GM13976 (cell line): Measurements from ENCODE around the gene IHH.

Experiments used
- DNase-seq: peaks from one replicate; pipeline ENCODE4 v3.0.0; 2012; ENCODE audit warnings: low spot score
- in situ Hi-C: fragments of 300-500 bp; cut with MboI; formaldehyde crosslinking; loops from one replicate; pipeline ENCODE4 v1.12.0; 2022; ENCODE audit warnings: low sequenced_read_pairs, mixed read lengths, inconsistent platforms; ENCODE audit not compliant: unreplicated experiment
- TF ChIP-seq, protein P1 (sequence below): IDR thresholded peaks from 2 replicates; pipeline ENCODE4 v1.5.1; 2012; ENCODE audit warnings: borderline replicate concordance, mild to moderate bottlenecking; ENCODE audit not compliant: insufficient read depth; ENCODE audit errors: extremely low read depth, missing control alignments, control extremely low read depth

The IHH gene

DNA sequence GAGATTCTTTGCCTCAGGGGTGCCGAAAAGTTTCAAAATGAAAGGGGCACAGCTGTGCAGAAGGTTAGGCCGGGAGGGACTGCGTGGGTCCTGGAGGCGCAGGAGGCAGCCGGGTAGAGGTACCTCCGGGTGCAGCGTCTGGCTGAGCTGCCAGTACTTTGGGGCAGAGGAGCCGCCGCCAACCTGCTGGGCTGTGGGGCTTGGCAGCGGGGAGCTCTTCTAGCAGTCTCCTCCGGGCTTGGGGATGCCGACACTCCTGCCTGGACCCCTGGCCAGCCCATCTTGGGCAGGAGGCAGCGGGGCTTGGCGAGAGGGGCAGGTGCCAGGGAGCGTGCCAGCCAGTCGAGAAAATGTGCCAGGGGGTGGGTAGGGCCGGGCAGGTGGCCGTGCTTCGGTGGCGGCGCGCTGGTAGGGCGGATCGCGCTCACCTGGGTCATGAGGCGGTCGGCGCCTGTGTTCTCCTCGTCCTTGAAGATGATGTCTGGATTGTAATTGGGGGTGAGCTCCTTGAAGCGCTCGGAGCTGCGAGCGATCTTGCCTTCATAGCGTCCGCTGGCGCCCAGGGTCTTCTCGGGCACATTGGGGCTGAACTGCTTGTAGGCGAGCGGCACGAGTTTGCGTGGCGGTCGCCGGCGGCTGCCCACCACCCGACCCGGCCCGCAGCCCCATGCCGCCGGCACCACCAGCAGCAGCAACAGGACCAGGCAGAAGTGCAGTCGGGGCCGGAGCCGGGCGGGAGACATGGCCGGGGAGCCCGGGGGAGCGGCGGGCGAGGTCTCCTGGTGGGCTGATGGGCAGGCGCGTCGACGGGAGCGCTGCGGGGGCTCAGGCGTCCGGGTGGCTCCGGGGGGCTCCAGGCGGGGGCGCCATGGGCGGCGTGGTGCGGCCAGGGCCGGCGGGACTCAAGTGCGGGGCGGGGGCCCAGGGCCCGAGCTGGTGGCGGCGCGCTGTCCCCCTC is 717 bp downstream of the IHH start:
- DNase-seq, result no peak
- TF ChIP-seq, protein P1, sequence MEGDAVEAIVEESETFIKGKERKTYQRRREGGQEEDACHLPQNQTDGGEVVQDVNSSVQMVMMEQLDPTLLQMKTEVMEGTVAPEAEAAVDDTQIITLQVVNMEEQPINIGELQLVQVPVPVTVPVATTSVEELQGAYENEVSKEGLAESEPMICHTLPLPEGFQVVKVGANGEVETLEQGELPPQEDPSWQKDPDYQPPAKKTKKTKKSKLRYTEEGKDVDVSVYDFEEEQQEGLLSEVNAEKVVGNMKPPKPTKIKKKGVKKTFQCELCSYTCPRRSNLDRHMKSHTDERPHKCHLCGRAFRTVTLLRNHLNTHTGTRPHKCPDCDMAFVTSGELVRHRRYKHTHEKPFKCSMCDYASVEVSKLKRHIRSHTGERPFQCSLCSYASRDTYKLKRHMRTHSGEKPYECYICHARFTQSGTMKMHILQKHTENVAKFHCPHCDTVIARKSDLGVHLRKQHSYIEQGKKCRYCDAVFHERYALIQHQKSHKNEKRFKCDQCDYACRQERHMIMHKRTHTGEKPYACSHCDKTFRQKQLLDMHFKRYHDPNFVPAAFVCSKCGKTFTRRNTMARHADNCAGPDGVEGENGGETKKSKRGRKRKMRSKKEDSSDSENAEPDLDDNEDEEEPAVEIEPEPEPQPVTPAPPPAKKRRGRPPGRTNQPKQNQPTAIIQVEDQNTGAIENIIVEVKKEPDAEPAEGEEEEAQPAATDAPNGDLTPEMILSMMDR, result no peak
- in situ Hi-C loops, result no loop called here

DNA sequence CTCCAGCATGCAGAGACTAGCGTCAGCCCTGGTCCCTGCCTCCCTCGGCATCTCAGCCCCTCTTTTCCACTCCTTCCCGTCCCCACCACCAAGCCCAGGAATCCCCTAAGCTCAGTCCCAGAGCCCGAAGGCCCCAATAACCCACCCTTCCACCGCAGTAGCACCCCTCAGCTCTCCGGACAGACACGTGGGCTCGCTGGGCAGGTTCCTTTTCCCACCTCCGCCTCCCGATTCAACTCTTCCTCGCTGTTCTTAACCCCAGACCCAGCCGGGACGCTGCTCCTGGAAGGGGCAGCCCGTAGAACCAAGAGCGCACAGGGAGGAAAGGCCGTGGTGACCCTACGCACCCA is 1.4 kb downstream of the IHH start:
- peak; percentile 40 for DNase-seq
- in situ Hi-C loops, result no loop called here
- TF ChIP-seq, protein P1, result no peak

DNA sequence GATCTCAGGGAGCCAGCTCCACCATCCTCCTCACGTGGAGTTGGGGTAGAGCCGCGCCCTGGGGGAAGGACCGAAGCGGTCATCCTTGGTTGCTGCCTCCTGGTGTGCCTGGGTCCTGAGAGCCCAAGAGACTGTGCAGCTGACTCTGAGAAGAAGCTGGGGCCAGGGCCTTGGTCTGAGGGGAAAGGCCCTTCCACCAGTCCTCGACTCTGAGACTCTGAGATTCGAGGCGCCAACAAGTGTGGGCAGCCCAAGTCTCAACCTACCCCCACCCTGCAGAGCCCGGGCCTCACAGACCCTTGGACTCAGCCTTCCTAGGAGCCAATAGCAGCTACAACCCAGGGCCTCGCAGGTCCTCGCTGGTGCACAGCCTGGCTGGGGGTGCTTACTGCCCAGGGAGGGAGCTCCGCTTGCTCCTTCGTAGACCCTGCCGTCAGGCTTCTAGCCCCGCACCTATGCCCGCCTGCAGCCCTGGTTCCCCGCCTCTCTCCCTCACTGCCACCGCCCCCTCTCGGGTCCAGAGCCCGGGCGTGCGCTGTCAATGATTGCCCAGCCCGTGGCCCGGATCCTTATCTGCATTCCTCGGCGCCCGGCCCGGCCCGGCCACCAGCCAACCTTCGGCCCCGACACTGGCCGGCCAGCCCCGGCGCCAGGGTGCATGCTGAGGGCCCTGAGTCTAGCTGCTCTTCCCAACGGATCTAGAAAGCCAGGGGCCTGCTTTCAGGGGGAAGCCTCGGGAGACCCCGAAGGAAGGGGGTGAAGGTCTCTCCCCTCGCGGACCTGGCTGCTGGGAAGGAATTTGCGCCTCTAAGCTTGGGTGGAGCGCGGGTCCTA is 2.0 kb downstream of the IHH start:
- peak; percentile 47 for DNase-seq
- TF ChIP-seq, protein P1, result no peak
- in situ Hi-C loops, result no loop called here

- in situ Hi-C loops, result no loop called here
- TF ChIP-seq, protein P1, result peak; percentile 97
- DNase-seq, result peak; percentile 94
These were observed 2.8 kb downstream of the IHH start for GRCh38 chr2:219057709-219058540.

DNA sequence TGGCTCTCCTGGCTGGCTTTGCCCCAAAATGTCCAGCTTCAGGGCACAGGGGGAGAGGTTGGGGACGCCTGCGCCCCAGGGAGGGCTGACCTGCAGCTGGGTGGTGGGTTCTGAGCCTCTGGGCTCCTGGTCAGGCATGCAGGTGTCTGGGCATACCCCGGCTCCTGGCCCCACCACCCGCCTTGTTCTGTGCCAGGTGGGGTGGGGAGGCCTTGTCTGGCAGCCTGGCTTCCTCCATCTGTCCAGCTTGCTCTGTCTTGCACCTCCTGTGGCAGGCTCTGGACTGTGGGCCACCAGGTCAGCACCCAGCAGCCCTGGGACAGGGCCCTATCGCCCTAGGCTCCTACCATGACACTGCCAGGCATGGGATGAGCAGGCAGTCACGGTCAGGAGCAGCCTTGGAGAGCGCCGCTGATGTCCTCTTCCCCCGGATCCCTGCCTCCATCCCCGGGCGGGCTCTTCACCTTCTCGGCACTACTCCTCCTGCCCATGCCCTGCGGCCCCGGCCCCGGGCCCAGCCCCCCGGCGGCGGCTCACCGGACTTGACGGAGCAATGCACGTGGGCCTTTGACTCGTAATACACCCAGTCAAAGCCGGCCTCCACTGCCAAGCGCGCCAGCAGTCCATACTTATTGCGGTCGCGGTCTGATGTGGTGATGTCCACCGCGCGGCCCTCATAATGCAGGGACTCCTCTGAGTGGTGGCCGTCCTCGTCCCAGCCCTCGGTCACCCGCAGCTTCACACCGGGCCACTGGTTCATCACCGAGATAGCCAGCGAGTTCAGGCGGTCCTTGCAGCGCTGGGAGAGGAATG is 3.6 kb downstream of the IHH start:
- TF ChIP-seq, protein P1, result no peak
- in situ Hi-C loops, result no loop called here
- DNase-seq, result no peak
